Karpas-422 (cell line): Measurements from ENCODE around the gene C4orf50. TPM values are rescaled to one million over a fixed set of nuclear protein-coding genes. Genes with fewer than 3 reads are reported as not detected.
"Not testable (repeated sequence)": the region's sequence is repeated elsewhere in the genome, so short reads cannot be mapped to it uniquely, and the experiment has no call there.

Experiments used
- DNase-seq: peaks from one replicate; pipeline ENCODE4 v3.0.0-alpha.2; 2015
- H2AFZ ChIP-seq: fragments of 200-600 bp; sonication (generic); 2 replicates; pipeline ENCODE4 v1.6.1; 2014; ENCODE audit warnings: antibody characterized with exemption, low read length, mixed read lengths
- H3K27ac ChIP-seq: fragments of 200-600 bp; sonication (generic); 2 replicates; pipeline ENCODE4 v1.5.1; 2014; ENCODE audit warnings: mild to moderate bottlenecking, low read length, moderate library complexity
- H3K27me3 ChIP-seq: fragments of 200-600 bp; sonication (generic); 2 replicates; pipeline ENCODE4 v1.6.1; 2014; ENCODE audit warnings: low read length, mixed read lengths
- H3K36me3 ChIP-seq: fragments of 200-600 bp; sonication (generic); 2 replicates; pipeline ENCODE4 v1.6.1; 2014; ENCODE audit warnings: low read length, mixed read lengths; ENCODE audit not compliant: insufficient read depth
- H3K4me1 ChIP-seq: fragments of 200-600 bp; sonication (generic); 2 replicates; pipeline ENCODE4 v1.6.1; 2014; ENCODE audit warnings: mild to moderate bottlenecking, low read length, mixed read lengths
- H3K4me2 ChIP-seq: fragments of 200-600 bp; sonication (generic); 2 replicates; pipeline ENCODE4 v1.6.1; 2014; ENCODE audit warnings: low read length, low read depth, mild to moderate bottlenecking; ENCODE audit not compliant: poor library complexity, severe bottlenecking
- H3K4me3 ChIP-seq: fragments of 200-600 bp; sonication (generic); 2 replicates; pipeline ENCODE4 v1.5.1; 2014; ENCODE audit warnings: mild to moderate bottlenecking, antibody characterized with exemption, low read length, mixed read lengths
- H3K79me2 ChIP-seq: fragments of 200-600 bp; sonication (generic); 2 replicates; pipeline ENCODE4 v1.6.1; 2014; ENCODE audit warnings: mild to moderate bottlenecking, low read length, mixed read lengths
- H3K9ac ChIP-seq: fragments of 200-600 bp; sonication (generic); 2 replicates; pipeline ENCODE4 v1.6.0; 2014; ENCODE audit warnings: low read length
- H3K9me2 ChIP-seq: fragments of 200-600 bp; sonication (generic), shearing (Covaris generic); replicated peaks from 2 replicates; pipeline ENCODE4 v1.6.0; 2014; ENCODE audit warnings: mild to moderate bottlenecking, low read length, moderate library complexity; ENCODE audit not compliant: insufficient read depth
- H3K9me3 ChIP-seq: fragments of 300-700, 200-600 bp; sonication (generic); 2 replicates; pipeline ENCODE4 v1.6.1; 2014; ENCODE audit warnings: low read length, mixed read lengths
- H4K20me1 ChIP-seq: fragments of 200-600 bp; sonication (generic); 2 replicates; pipeline ENCODE4 v1.6.1; 2014; ENCODE audit warnings: mild to moderate bottlenecking, antibody characterized with exemption, low read length, low read depth; ENCODE audit not compliant: insufficient read depth
- total RNA-seq: library from RNA; depleted of rRNA; stranded (reverse); fragments of >200 nt; shearing (Covaris generic); gene quantifications from 2 replicates; pipeline ENCODE4 v1.2.3, GENCODE V29; 2014; ENCODE audit warnings: low replicate concordance

C4orf50 gene
- total RNA-seq, 1 experiment from 2014 or later: 0.19 TPM

DNA sequence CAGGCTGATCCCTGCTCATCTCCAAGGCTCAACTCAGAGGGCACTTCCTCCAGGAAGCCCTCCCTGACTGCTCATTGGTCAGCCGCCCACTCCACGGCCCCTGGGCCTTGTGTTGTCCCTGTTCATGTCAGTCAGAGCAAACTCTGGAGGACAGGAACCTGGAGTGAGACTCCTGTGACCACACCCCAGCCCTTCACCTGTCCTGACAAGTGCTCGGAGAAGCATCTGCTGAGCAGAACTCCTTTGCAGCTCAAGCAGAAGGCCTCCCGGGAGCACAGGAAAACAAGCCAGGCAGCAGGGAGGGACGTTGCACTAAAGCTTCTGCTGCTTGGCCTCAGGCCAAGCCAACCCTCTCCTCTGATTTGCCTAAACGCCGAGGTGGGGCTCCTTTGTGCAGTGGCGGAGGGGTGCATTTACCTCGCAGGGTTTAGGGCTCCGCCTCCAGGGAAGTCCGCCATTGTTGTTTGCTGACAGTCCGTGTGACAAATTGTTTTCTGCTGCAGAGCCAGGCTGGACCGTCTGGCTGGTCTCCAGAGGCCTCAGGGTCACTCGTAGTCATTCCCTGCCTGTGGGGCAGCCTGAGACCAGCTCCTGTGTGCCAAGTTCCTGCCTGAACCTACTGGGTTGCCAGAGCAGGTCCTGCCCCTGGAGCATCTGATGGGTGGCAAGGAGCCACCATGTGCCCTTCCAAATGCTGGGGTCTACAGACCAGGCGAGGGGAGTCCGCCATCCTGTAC lies 61.8 kb downstream of the C4orf50 start:
- H3K36me3 ChIP-seq: no peaks in the 10 kb centered on the region

DNA sequence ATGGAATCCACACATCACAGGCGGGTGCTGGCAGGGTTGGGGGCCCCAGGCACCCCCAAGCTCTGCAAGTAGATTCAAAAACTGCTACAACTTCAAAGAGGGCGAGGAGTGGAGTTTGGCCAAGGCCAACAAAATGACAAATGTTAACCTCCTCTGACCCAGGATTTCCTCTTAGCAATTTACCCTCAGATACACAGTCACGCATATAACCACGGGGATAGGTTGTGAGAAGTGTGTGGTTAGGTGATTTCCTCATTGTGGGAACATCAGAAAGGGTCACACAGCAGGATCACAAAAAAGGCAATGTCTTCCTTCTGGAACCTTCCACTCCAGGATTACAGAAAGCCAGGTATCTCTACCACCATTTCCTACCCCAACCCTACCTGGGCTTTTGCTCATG lies 62.4 kb downstream of the C4orf50 start:
- H3K4me1 ChIP-seq: peaks cover 48% of the 10 kb centered on the region
- H3K4me2 ChIP-seq: peak overlapping the region; percentile 72
- H3K9ac ChIP-seq: peak overlapping the region; percentile 51; the same call in 1 of the 2 replicates
- no peaks in the 10 kb centered on the region for H3K27me3 ChIP-seq
- H3K79me2 ChIP-seq: no peaks in the 10 kb centered on the region
- H3K4me3 ChIP-seq: peak overlapping the region; percentile 47; the same call in 1 of the 2 replicates
- no peaks in the 10 kb centered on the region for H4K20me1 ChIP-seq
- H3K36me3 ChIP-seq: no peaks in the 10 kb centered on the region
- H3K27ac ChIP-seq: peak overlapping the region; percentile 63; the same call in 1 of the 2 replicates
- H2AFZ ChIP-seq: no peak overlapping the region
- no peaks in the 10 kb centered on the region for H3K9me3 ChIP-seq
- H3K9me2 ChIP-seq: no peaks in the 10 kb centered on the region
- DNase-seq: no peak

More for the DNA sequence above, 61.8 kb downstream of the C4orf50 start:
- no peaks in the 10 kb centered on the region for H3K79me2 ChIP-seq
- peak overlapping the region; percentile 72 for H3K4me2 ChIP-seq
- H3K9me3 ChIP-seq: no peaks in the 10 kb centered on the region
- peak; percentile 96 for DNase-seq
- H3K4me3 ChIP-seq: peak overlapping the region; percentile 47; the same call in 1 of the 2 replicates
- H2AFZ ChIP-seq: peak overlapping the region; percentile 57
- peak overlapping the region; percentile 63; the same call in 1 of the 2 replicates for H3K27ac ChIP-seq
- no peaks in the 10 kb centered on the region for H3K9me2 ChIP-seq
- no peaks in the 10 kb centered on the region for H3K27me3 ChIP-seq
- H3K9ac ChIP-seq: peak overlapping the region; percentile 51
- no peaks in the 10 kb centered on the region for H4K20me1 ChIP-seq
- H3K4me1 ChIP-seq: peaks cover 50% of the 10 kb centered on the region

DNA sequence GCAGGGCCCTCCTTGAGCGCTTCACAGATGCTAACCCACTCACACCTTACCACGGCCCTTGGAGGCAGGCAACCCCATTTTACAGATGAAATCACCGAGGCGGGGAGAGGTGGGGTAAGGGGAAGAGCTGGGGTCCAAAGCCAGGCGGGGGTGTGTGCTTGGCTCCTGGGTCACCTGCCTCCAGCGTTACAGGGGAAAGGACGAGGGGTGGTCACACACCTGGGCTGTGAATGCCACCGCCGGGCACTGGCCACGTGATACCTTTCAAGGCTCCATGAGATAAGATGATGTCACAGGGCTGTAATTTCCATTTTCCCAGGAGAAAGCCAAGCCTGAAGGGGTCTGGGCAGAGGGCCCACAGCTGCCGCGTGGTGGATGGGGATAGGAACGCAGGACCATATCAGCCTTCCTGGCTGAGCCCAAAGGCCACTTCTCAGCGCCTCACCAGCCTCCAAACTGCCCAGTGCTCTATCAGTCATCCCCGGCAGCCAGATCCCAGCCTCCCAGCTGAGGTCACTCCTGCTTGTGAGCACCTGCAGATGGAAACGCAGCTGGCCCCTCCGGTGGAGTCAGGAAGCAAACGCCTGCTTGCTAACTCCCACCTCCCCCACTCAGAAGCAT lies 62.9 kb downstream of the C4orf50 start:
- Histone ChIP-seq H3K4me1 (peaks cover 48% of the 10 kb centered on the region), H3K36me3 (no peaks in the 10 kb centered on the region), H2AFZ (no peak overlapping the region), H3K4me2 (peak overlapping the region; percentile 72), H3K9ac (no peak overlapping the region), H4K20me1 (no peaks in the 10 kb centered on the region), H3K9me2 (no peaks in the 10 kb centered on the region), H3K9me3 (no peaks in the 10 kb centered on the region), H3K4me3 (no peak overlapping the region), H3K27me3 (no peaks in the 10 kb centered on the region), H3K27ac (no peak overlapping the region; the same call in 1 of the 2 replicates), H3K79me2 (no peaks in the 10 kb centered on the region)
- no peak for DNase-seq

DNA sequence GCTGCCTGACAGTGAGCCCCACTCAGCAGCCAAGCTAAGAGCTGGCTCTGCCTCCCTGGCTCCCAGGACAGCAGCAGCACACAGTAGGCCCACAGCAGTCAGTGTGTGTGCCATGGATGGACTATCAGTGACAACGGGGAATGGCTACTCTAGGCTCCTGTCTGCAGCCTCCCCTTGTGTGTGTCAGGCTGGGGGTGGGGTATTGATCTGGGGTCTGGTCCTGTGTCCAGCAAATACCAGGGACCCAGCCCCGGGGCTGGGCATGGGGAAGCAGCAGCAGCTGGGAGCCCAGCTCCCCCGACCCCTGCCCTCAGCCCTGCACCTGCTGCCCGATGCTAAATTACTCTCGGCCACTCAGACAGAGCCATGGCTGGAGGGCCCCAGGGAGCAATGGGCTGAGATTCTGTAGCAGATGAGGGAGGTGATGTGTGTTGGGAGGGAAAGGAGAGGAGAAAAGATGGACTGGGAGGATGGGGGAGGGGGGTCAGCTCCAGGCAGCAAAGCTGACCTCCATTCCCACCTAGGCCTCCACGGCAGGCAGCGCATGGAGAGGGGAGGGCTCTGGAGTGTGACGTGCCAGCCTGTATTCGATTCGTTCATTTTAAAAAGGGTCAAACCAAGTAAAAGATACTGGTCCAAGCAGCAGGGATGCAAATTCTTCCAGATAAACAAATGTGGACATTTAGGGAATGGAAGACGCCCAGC lies 64.0 kb downstream of the C4orf50 start:
- Histone ChIP-seq H3K27me3 (no peaks in the 10 kb centered on the region), H3K4me1 (peaks cover 44% of the 10 kb centered on the region)

DNA sequence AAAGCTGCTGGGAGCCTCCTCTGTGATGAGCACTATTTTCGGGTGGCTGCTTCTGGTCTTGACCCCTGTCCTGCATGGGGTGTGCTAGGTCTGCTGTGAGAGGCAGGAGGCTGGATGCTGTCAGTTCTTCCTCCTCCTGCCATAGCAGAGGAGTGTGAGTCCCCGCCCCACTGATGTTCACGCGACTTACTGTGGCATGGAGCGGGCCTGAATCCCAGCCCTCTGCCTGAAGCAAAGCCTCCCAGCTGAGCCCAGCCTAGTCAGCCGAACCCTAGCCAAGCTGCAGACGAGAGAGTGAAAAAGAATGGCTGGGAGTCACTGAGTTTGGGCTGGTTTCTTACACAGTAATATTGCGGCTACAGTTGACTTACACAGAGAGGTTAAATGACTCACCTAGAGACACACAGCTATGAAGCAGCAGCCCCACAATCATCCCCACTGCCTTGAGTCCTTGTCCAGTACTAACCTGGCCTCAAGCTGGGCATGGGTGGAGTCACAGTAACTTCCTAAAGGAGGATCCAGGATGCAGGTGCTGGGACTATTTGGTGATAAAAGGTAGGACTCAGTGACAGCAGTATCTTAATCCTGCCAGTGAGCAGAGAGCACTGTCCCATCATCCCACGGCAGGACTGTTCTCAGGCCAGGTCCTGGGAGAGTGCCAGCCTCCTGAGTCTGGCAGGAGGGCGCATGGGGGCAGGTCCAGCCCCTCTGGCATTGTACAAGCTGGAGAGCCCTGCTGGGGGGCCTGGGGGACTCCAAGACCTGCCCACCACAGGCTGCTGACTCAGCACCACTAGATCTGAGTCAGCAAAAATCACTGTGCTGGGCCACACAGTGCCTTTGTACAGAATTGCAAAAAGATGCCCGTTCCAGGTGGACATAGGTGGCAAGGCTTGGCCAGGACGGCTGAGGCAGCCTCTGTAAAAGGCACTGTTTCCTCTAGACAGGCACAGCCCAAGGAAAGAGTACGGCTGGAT lies 65.0 kb downstream of the C4orf50 start:
- no peaks in the 10 kb centered on the region for H4K20me1 ChIP-seq
- no peaks in the 10 kb centered on the region for H3K79me2 ChIP-seq
- no peak overlapping the region for H3K4me3 ChIP-seq
- H3K4me1 ChIP-seq: peaks cover 44% of the 10 kb centered on the region
- H3K9me2 ChIP-seq: no peaks in the 10 kb centered on the region
- no peak overlapping the region for H2AFZ ChIP-seq
- no peak overlapping the region for H3K9ac ChIP-seq
- H3K27me3 ChIP-seq: no peaks in the 10 kb centered on the region
- no peak overlapping the region for H3K4me2 ChIP-seq
- no peaks in the 10 kb centered on the region for H3K36me3 ChIP-seq
- H3K27ac ChIP-seq: no peak overlapping the region
- no peak for DNase-seq
- H3K9me3 ChIP-seq: no peaks in the 10 kb centered on the region

More for the DNA sequence above, 64.0 kb downstream of the C4orf50 start:
- Histone ChIP-seq H3K79me2 (no peaks in the 10 kb centered on the region), H3K9me2 (no peaks in the 10 kb centered on the region), H3K4me3 (no peak overlapping the region), H3K9me3 (no peaks in the 10 kb centered on the region), H4K20me1 (no peaks in the 10 kb centered on the region), H3K36me3 (no peaks in the 10 kb centered on the region), H2AFZ (no peak overlapping the region), H3K9ac (no peak overlapping the region), H3K27ac (no peak overlapping the region), H3K4me2 (no peak overlapping the region)
- DNase-seq: no peak

DNA sequence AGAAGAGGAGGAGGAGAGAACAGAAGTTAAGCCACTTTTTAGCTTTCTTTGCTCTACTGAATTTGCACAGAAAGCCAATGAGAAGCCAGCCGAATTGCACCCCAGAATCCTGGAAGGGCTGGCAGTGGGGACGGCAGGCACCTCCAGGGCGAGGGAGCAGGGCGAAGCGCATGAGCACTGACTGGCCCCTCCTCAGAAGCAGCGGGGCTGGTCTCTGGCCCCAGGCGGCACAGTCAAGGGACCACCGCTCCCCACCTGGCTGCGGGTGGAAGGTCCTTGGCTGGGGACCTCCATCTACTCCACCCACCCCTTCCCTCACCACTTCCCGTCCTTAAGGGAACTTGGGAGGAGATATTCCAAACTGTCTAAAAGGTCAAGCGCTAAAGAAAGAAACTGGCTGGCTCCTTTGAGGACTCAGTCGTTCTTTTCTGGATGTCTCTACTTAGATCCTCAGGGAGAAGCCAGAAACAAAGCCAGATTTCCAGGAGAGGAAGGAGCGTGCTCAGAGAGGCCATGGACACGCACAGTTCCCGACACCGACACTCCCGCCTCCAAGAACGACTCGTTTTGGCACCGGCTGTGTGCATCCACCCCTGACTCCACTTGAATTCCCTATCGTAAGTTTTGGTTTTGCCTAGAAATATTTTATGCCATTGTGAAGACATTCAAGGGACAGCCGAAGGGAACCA lies 65.8 kb downstream of the C4orf50 start:
- no peak overlapping the region for H3K4me3 ChIP-seq
- no peak overlapping the region for H3K27ac ChIP-seq
- no peak for DNase-seq
- no peak overlapping the region for H3K4me2 ChIP-seq
- H3K27me3 ChIP-seq: no peaks in the 10 kb centered on the region
- no peaks in the 10 kb centered on the region for H3K36me3 ChIP-seq
- no peaks in the 10 kb centered on the region for H3K79me2 ChIP-seq
- H3K9me3 ChIP-seq: no peaks in the 10 kb centered on the region
- no peak overlapping the region for H2AFZ ChIP-seq
- H3K4me1 ChIP-seq: peaks cover 39% of the 10 kb centered on the region
- no peaks in the 10 kb centered on the region for H3K9me2 ChIP-seq
- no peaks in the 10 kb centered on the region for H4K20me1 ChIP-seq
- no peak overlapping the region for H3K9ac ChIP-seq

DNA sequence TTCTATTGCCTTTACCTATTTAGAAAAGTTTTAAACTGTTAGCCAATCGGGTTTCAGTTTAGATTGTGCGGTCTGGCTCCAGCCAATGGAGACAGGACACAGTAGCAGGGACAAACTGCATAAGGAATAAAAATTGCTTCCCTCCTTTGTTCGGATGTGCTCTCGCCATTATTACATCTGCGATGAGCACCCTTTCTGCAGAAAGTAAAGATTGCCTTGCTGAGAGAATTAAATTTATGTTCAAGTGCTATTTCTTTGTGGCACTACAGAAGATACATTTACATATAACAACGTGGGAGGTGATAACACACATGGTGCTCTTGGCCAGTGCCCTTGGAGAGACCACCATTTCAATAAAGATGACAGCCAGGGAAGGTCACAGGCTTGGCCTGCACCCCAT lies 71.6 kb downstream of the C4orf50 start:
- H3K79me2 ChIP-seq, H3K9me2 ChIP-seq, H3K36me3 ChIP-seq, H3K4me3 ChIP-seq, H3K27ac ChIP-seq, H3K27me3 ChIP-seq, H4K20me1 ChIP-seq, DNase-seq, H3K9ac ChIP-seq, H3K4me2 ChIP-seq, H2AFZ ChIP-seq: not testable (repeated sequence)
- peaks cover 14% of the 10 kb centered on the region for H3K9me3 ChIP-seq
- H3K4me1 ChIP-seq: peaks cover 24% of the 10 kb centered on the region
